HG02588 (cell line): ENCODE measurements around the gene PLA2G2F.

ENCODE experiments used
- ATAC-seq: cut with Tn5 transposase; IDR thresholded peaks from one replicate; pipeline ENCODE4 v1.9.1; 2021; ENCODE audit warnings: mild to moderate bottlenecking, moderate library complexity; ENCODE audit not compliant: unreplicated experiment

Gene PLA2G2F

DNA sequence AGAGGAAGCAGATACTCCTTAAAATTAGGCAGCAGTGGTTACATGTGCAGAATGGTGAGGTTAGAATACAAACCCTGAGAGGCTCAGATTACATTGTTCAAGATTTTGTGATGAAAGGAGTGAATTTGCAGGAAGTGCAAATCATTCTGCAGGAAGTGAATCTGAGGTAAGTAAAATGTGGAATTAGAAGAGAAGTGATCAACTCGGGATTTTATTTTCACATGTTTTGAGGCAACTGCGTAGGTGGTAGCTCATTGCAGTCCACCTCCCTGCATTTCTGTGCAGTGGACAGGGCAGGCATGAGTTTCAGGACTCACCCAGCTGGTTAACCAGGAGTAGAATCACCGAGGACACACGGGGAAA, 49.3 kb downstream of the PLA2G2F start:
- no peak for ATAC-seq

DNA sequence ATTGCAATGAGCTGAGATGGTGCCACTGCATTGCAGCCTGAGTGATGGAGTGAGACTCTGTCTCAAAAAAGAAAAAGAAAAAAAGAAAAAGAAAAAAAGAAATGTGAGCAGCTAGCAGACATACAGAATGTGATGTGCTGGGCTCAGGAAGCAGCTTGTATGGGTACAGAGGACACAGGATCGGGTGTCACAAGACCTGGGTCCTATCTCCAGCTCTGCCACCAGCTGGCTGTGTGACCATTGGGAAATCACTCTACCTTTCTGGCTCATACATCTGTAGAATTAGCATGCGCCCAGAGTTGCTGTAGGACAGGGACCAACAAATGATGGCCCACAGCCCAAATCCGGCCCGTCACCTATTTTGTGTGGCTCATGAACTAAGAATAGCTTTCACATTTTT, 50.5 kb downstream of the PLA2G2F start:
- no peak for ATAC-seq

DNA sequence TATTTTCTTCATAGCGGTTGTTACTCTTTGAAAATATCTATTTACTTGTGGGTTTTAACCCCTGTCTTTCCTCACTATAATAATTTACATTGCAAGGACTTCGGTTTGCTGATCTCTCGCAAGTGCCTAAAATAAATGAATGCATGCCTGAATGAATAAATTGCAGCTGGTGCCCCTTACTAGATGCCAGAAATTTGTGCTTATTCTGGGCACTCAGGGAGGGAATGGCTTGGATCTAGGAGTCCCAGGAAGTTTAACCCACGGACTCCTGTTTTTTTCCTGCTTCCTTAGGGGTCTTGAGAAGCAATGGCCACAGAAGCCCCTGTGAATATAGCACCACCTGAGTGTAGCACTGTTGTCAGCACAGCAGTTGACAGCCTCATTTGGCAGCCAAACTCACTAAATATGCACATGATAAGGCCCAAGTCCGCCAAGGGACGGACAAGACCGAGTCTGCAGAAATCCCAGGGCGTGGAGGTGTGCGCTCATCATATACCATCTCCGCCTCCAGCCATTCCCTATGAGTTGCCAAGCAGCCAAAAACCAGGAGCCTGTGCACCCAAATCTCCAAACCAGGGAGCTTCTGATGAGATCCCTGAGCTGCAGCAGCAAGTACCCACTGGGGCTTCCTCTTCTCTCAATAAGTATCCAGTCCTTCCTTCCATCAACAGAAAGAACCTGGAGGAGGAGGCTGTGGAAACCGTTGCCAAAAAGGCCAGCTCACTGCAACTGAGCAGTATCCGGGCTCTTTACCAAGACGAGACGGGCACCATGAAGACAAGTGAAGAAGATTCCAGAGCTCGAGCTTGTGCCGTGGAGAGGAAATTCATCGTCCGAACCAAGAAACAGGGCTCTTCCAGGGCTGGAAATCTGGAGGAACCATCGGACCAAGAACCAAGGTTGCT, 51.4 kb downstream of the PLA2G2F start:
- ATAC-seq = no peak

DNA sequence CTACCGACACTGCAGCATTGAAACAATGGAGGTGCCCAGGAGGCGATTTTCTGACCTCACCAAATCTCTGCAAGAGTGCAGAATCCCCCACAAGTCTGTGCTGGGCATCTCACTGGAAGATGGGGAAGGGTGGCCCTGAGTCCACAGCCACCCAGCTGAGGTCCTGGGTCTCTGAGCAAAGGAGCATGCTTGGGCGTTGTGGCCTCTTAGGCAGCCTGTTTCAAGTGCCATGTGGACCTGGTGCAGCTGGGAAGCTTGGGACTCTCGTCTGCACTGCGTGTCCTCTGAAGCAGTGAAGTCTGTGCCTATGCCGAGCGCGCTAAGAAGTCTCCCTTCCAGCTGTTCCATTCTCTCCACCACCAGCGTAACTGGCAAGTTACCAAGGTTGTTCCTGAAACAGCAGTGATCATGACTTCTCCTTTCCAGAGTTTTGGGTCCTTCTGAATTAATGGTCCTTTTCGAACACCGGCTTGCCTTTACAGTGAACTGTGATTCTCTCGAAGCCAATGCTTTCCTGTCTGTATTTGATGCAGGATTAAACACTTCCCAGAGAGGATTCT, 52.2 kb downstream of the PLA2G2F start:
- no peak for ATAC-seq

DNA sequence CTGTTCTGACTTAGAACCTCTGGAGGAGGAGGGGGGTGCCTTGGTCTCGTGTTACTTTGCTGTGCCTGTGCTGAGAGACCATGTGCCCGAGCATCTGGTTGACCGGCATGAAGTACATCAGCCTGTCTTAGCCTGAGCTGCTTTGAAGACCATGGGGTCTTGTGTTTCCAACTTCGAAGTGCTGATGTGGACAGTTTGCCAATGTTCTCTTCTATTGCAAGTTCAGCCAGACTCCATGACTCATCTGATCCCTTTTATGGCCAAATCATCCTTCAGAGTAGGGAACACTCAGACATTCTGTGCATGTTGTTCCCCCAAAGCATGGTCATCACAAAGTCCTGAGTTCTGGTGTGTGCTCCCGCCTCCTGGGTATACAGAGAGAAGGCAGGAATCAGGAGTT, 53.2 kb downstream of the PLA2G2F start:
- no peak for ATAC-seq

DNA sequence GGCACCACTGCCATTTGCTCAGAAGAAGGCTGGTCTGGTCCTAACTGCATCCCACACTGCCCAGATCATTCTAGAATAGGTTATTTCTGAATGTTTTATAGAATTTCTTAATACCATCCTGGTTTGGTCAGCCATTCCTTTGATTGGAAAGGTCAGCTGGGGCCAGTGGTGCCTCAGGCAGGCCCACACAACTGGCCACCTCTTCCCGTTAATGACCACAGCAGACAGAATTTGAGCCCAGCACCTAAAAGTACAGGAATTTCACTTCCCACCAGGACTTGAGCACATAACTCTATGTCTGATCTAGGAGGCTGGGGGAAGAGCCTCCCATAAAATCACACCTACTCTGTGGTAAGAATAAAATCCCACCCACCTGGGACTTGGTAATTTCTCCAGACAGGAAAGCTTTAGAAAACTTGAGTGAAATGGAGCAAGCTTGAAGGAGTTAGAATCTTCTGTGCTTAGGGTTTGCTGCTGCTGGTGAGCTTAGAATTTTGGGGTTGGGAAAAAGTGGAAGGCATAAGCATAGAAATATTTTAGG, 53.8 kb downstream of the PLA2G2F start:
- no peak for ATAC-seq

DNA sequence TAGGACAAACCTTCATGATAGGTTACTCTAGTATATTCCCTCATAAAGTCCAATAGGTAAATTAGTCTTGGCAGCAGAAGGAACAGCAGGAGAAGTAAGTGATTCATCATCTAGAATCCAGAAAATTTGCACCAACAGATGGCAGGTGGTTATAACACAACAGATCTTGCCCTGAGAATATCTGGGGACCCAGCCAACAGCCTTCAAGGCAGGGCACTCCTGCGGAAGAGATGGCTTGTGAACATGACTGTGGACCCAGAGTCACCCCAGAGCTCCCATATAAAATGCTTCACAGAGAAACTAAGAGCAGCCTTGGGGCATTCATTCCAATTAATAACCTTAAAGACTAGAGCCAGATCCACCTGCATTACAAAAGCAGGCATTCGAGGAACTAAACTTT, 55.1 kb downstream of the PLA2G2F start:
- ATAC-seq = no peak

DNA sequence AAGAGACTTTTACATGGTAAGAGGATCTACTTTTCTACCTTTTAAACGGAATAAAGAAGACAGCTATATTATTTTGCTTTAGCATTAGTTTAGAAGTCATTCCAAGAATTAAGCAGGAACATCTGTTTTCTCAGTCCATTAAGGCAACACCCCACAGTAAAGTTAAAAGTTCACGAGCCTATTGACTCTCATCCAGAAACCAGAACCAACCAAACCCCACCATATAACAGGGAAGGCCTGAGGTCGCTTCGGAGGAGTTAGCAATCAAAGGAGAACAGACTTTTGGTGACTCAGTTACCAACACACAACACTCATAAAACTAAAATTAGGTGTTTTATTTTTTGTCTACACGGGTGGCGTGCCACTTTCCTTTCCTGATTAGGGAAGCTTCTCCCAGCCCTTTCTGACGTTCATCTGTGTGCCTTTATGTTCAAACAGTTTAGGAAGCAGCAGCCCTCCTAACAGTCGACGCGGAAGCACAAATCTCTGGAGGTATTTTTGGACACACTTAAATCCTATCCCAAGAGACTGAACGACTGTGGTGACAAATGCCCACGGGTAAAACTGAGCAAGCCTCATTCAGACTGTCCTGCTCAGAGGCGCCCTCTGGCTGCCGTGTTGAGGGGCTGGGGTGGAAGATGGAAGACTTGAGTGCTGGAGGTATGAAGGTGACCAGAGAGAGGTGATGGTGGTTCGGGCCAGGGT, 55.8 kb downstream of the PLA2G2F start:
- no peak for ATAC-seq

DNA sequence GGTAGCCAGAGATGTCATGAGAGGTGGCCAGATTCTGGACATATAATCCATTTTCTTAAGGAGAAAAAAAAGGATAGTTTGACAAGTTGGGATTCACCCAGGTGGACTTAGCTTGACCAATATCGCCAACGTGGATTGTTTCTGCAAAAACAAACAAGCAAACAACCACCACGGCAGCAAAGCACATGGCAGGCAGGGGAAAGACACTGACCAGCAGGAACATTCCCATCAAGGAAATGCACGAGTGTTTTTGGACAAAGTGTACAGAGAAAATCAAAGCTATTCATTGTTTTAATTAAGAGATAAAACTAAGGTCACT, 56.3 kb downstream of the PLA2G2F start:
- no peak for ATAC-seq

DNA sequence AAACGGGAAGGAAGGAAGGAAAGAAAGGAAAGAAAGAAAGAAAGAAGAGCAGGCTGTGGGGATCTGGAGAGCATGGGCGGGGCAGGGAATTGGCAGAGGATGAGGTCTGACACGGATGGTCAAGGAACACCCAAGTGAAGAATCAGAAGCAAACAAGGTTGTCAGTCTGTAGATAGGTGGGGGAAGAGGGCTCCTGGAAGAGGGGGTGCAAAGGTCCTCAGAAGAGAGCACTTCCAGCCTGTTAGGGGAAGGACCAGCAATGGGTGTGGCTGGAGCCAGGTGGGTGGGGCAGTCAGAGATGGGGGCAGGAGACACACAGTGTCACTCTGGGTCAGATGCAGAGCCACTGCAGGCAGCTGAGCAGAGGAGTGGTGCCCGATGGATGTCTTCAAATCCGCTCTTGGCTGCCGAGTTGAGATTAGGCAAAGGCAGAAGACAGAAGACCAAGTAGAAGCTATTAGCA, 58.2 kb downstream of the PLA2G2F start:
- ATAC-seq = no peak

DNA sequence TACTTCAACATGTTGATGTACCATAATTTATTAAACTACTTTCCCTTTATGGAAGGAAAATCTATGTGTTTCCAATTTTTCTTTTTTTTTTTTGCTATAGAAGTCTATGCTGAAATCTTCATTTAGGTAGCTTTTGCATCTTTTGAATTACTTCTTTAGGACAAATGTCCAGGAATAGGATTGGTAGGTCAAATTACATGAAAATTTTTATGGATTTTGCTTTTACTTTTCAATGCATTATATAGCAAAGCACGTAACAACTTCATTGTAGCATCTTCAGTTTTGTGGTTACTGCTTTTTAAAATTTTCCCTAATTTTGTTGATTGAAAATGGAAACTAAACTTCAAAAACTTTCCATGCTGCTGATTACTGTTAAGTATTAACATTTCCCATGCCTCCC, 59.2 kb downstream of the PLA2G2F start:
- ATAC-seq = no peak

DNA sequence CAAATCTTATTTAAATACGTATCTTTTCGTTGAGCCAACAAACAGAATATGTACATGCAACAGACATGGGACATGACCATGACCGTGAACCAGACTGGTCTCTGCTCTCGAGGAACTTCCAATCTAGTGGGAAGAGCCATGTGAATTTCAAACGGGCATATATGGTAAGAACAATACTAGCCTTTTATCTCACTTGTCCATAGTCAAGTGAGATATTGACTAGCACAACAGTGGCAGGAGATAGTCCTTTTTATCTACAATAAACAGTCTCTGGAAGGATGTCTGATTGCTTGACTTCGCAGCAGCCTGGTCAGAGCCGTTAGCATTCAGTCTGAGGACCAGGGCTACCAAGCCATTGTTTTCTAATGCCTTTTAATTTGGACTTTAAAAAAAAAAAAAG, 59.8 kb downstream of the PLA2G2F start:
- no peak for ATAC-seq

DNA sequence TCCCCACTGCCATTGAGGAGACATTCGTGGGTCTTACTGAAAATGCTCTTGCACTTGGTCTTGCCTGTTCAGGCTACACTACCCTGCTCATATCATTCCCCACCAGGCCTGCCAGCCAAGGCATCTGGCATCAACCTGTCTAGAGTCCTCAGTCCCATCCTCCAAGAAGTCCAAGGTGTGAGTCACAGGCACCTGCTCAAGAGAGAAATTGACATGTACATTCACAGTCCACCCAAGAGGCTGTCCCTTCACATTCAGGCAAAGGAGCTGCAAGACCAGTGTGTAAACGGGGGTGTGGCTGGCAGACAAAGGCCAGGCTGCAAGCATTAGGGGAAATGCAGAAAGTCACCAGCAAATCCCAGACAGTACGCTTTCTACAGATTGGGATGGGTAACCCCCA, 60.3 kb downstream of the PLA2G2F start:
- no peak for ATAC-seq

DNA sequence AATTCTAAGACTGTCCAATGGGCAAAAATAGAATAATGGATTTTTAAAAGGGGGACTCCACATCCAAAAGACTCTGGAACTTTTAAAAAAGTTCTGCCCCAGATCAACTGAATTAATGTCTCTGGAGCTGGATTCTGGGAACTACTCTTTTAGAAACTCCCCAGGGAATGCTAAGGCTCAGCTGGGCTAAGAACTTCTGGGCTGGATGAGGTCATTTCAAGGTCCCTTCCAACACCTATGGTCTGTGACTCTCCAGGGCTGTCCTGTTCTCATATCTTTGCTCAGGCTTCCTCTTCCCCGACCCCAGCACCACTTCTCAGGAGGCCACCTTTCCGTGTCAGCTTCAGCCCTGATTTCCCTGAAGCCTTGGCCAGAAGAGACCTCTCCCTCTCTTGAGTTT, 60.7 kb downstream of the PLA2G2F start:
- ATAC-seq = no peak
